H9 (cell line): ENCODE data around the gene ATOH7. TPM values are rescaled to one million over a fixed set of nuclear protein-coding genes. Genes with fewer than 3 reads are reported as not detected.

Experiments
- DNase-seq: peaks from one replicate; pipeline ENCODE4 v3.0.0-alpha.2; 2017
- H2AFZ ChIP-seq: one replicate; pipeline ENCODE4 v1.6.1; 2013; ENCODE audit warnings: mild to moderate bottlenecking, low read length, control low read depth, moderate library complexity
- H2AK5ac ChIP-seq: 2 replicates; pipeline ENCODE4 v1.6.1; 2013; ENCODE audit warnings: low read length, control low read depth, mixed read lengths; ENCODE audit not compliant: insufficient read length
- H2BK120ac ChIP-seq: one replicate; pipeline ENCODE4 v1.6.1; 2013; ENCODE audit warnings: low read depth, mild to moderate bottlenecking, low read length, control low read depth, inconsistent platforms; ENCODE audit not compliant: poor library complexity, severe bottlenecking
- H2BK12ac ChIP-seq: 2 replicates; pipeline ENCODE4 v1.6.1; 2013; ENCODE audit warnings: low read length, control low read depth, mixed read lengths, low read depth; ENCODE audit not compliant: insufficient read length
- H2BK15ac ChIP-seq: 2 replicates; pipeline ENCODE4 v1.6.1; 2013; ENCODE audit warnings: low read depth, low read length, control low read depth
- H2BK20ac ChIP-seq: one replicate; pipeline ENCODE4 v1.6.1; 2013; ENCODE audit warnings: low read depth, mild to moderate bottlenecking, low read length, control low read depth, inconsistent platforms; ENCODE audit not compliant: poor library complexity, severe bottlenecking
- H2BK5ac ChIP-seq: 2 replicates; pipeline ENCODE4 v1.6.1; 2013; ENCODE audit warnings: low read length, control low read depth, mixed read lengths; ENCODE audit not compliant: insufficient read length
- H3K14ac ChIP-seq: 2 replicates; pipeline ENCODE4 v1.6.1; 2013; ENCODE audit warnings: low read length, control low read depth; ENCODE audit not compliant: insufficient read depth
- H3K18ac ChIP-seq: 2 replicates; pipeline ENCODE4 v1.6.1; 2013; ENCODE audit warnings: low read depth, mild to moderate bottlenecking, mixed read lengths, low read length, control low read depth; ENCODE audit not compliant: insufficient read length
- H3K23ac ChIP-seq: 2 replicates; pipeline ENCODE4 v1.6.1; 2013; ENCODE audit warnings: low read length, control low read depth, mixed read lengths, low read depth; ENCODE audit not compliant: insufficient read length
- H3K23me2 ChIP-seq: 2 replicates; pipeline ENCODE4 v1.6.1; 2013; ENCODE audit warnings: low read depth, mild to moderate bottlenecking, mixed read lengths, low read length, control low read depth; ENCODE audit not compliant: insufficient read length, poor library complexity, severe bottlenecking
- H3K27ac ChIP-seq: 2 replicates; pipeline ENCODE4 v1.5.1; 2013; ENCODE audit warnings: low read length, control low read depth, mixed read lengths, low read depth; ENCODE audit not compliant: insufficient read length
- H3K27me3 ChIP-seq: 2 replicates; pipeline ENCODE4 v1.6.1; 2013; ENCODE audit warnings: low read length, control low read depth, inconsistent platforms; ENCODE audit not compliant: insufficient read depth
- H3K4ac ChIP-seq: 2 replicates; pipeline ENCODE4 v1.6.1; 2013; ENCODE audit warnings: low read depth, mild to moderate bottlenecking, control low read depth, inconsistent platforms, low read length, moderate library complexity
- H3K4me1 ChIP-seq: 2 replicates; pipeline ENCODE4 v1.6.1; 2013; ENCODE audit warnings: low read length, control low read depth, inconsistent platforms; ENCODE audit not compliant: insufficient read depth
- H3K4me2 ChIP-seq: 2 replicates; pipeline ENCODE4 v1.6.1; 2013; ENCODE audit warnings: low read length, control low read depth, mixed read lengths; ENCODE audit not compliant: insufficient read length, insufficient read depth
- H3K56ac ChIP-seq: 2 replicates; pipeline ENCODE4 v1.6.1; 2013; ENCODE audit warnings: low read depth, mild to moderate bottlenecking, mixed read lengths, low read length, control low read depth; ENCODE audit not compliant: insufficient read length
- H3K79me1 ChIP-seq: 2 replicates; pipeline ENCODE4 v1.6.1; 2013; ENCODE audit warnings: low read depth, mild to moderate bottlenecking, moderate library complexity, low read length, control low read depth, inconsistent platforms; ENCODE audit not compliant: insufficient read depth, poor library complexity, severe bottlenecking
- H3K79me2 ChIP-seq: 2 replicates; pipeline ENCODE4 v1.6.1; 2013; ENCODE audit warnings: low read length, control low read depth, inconsistent platforms; ENCODE audit not compliant: insufficient read depth
- H3K9ac ChIP-seq: 2 replicates; pipeline ENCODE4 v1.6.1; 2013; ENCODE audit warnings: low read length, control low read depth, mixed read lengths; ENCODE audit not compliant: insufficient read length; ENCODE audit errors: extremely low read depth
- H3K9me3 ChIP-seq: one replicate; pipeline ENCODE4 v1.6.1; 2013; ENCODE audit warnings: low read depth, low read length, inconsistent platforms; ENCODE audit not compliant: control insufficient read depth
- H3T11ph ChIP-seq: one replicate; pipeline ENCODE4 v1.6.1; 2013; ENCODE audit warnings: mild to moderate bottlenecking, low read length, control low read depth, inconsistent platforms
- H4K20me1 ChIP-seq: one replicate; pipeline ENCODE4 v1.6.1; 2013; ENCODE audit not compliant: control insufficient read depth, insufficient read length, insufficient read depth
- H4K5ac ChIP-seq: 2 replicates; pipeline ENCODE4 v1.6.1; 2013; ENCODE audit warnings: low read depth, mild to moderate bottlenecking, mixed read lengths, low read length, control low read depth; ENCODE audit not compliant: insufficient read length
- H4K8ac ChIP-seq: replicated peaks from 2 replicates; pipeline ENCODE4 v1.6.1; 2013; ENCODE audit warnings: low read length, control low read depth, mixed read lengths, low read depth; ENCODE audit not compliant: insufficient read length
- H4K91ac ChIP-seq: 2 replicates; pipeline ENCODE4 v1.6.1; 2013; ENCODE audit warnings: low read depth, mild to moderate bottlenecking, moderate library complexity, mixed read lengths, low read length, control low read depth; ENCODE audit not compliant: insufficient read length
- H3K27ac Mint-ChIP-seq, 3 experiments: 2 replicates in 2 of 3; 3 replicates in 1 of 3; pipeline ENCODE4 v1.8.0; 2020 to 2021; ENCODE audit warnings: mixed read lengths in 3 of 3, mild to moderate bottlenecking in 1 of 3, moderate library complexity in 1 of 3
- H3K27me3 Mint-ChIP-seq: 2 replicates; pipeline ENCODE4 v1.8.0; 2021; ENCODE audit warnings: low read depth, mild to moderate bottlenecking, moderate library complexity, mixed read lengths
- H3K36me3 Mint-ChIP-seq, 3 experiments: 2 replicates in 2 of 3; 3 replicates in 1 of 3; pipeline ENCODE4 v1.8.0; 2020 to 2021; ENCODE audit warnings: low read depth in 3 of 3, mixed read lengths in 3 of 3; ENCODE audit not compliant: insufficient read depth in 1 of 3
- H3K4me1 Mint-ChIP-seq, 2 experiments: 2 replicates each; pipeline ENCODE4 v1.8.0; 2020; ENCODE audit warnings: mixed read lengths in 2 of 2
- H3K4me3 Mint-ChIP-seq, 2 experiments: 2 replicates in 1 of 2; 3 replicates in 1 of 2; pipeline ENCODE4 v1.8.0; 2020 to 2021; ENCODE audit warnings: mild to moderate bottlenecking in 2 of 2, mixed read lengths in 2 of 2, moderate library complexity in 1 of 2
- H3K9me3 Mint-ChIP-seq, 2 experiments: 2 replicates in 1 of 2; 3 replicates in 1 of 2; pipeline ENCODE4 v1.8.0; 2020; ENCODE audit warnings: mild to moderate bottlenecking in 2 of 2, mixed read lengths in 2 of 2, moderate library complexity in 1 of 2
- WGBS: extraction: QIAGEN DNeasy Blood & Tissue Kit; methylation state at CpG from one replicate; pipeline ENCODE4 v1.1.7; 2013; ENCODE audit warnings: missing lambda C conversion rate, low lambda C conversion rate, mixed read lengths; ENCODE audit not compliant: insufficient read length; ENCODE audit errors: extremely low coverage; 5-methylcytosine and 5-hydroxymethylcytosine counted together
- total RNA-seq: library from RNA; stranded (reverse); gene quantifications from 2 replicates; pipeline ENCODE4 v1.2.1, GENCODE V29; 2021
- TF ChIP-seq, protein P1 (sequence below): fragments of 200-600 bp; sonication (generic); conservative IDR thresholded peaks from 3 replicates; pipeline ENCODE4 v1.8.0; 2021; ENCODE audit warnings: antibody characterized with exemption, mild to moderate bottlenecking

Gene ATOH7
- total RNA-seq, 1 experiment from 2014 or later = 0.20 TPM

DNA sequence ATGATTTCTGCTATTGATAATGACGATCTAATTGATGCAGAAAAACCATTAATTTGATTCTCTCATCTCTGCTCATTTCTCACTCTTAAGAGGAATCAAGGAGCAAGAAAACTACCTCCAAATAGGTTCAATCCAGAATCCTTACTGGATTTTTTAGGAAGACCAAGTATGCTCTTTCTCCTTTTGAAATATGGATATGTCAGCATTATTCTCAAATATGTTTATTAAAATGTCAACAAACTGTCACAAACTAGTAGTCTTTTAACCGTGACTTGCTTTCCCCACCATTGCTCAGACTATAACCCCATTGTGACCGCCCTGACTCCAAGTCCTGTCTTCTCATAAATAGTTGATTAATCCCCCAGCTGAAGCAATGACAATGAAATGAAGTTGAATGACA, 1.1 kb upstream of the ATOH7 start:
- DNase-seq = no peak
- Histone ChIP-seq H2BK15ac (no peak overlapping the region), H4K91ac (no peak overlapping the region), H2BK20ac (no peak overlapping the region), H2AK5ac (no peak overlapping the region), H3K23ac (no peak overlapping the region), H3K56ac (no peak overlapping the region), H3K18ac (no peak overlapping the region), H4K20me1 (no peaks in the 10 kb centered on the region), H3K14ac (no peak overlapping the region), H3K4ac (no peak overlapping the region), H3K23me2 (peaks cover 8% of the 10 kb centered on the region), H3T11ph (no peak overlapping the region), H4K8ac (no peak overlapping the region), H2BK120ac (no peak overlapping the region), H2BK5ac (no peak overlapping the region), H3K4me2 (no peak overlapping the region), H2AFZ (no peak overlapping the region), H2BK12ac (no peak overlapping the region), H3K27me3 (no peaks in the 10 kb centered on the region; the same call in 1 of the 2 replicates), H4K5ac (no peak overlapping the region), H3K27ac (no peak overlapping the region), H3K9ac (no peak overlapping the region), H3K79me2 (no peaks in the 10 kb centered on the region), H3K79me1 (no peaks in the 10 kb centered on the region), H3K9me3 (no peaks in the 10 kb centered on the region), H3K4me1 (no peaks in the 10 kb centered on the region; the same call in 1 of the 2 replicates)
- Mint-ChIP-seq H3K36me3 (no peaks in the 10 kb centered on the region), H3K27ac (no peak overlapping the region), H3K4me1 (peaks cover 10 to 11% of the 10 kb centered on the region in 2 experiments), H3K9me3 (no peaks in the 10 kb centered on the region), H3K4me3 (no peak overlapping the region), H3K27me3 (peaks cover 49% of the 10 kb centered on the region)
- no CpG with 5 or more reads among the region's 3 CpGs for WGBS
- TF ChIP-seq, protein P1, sequence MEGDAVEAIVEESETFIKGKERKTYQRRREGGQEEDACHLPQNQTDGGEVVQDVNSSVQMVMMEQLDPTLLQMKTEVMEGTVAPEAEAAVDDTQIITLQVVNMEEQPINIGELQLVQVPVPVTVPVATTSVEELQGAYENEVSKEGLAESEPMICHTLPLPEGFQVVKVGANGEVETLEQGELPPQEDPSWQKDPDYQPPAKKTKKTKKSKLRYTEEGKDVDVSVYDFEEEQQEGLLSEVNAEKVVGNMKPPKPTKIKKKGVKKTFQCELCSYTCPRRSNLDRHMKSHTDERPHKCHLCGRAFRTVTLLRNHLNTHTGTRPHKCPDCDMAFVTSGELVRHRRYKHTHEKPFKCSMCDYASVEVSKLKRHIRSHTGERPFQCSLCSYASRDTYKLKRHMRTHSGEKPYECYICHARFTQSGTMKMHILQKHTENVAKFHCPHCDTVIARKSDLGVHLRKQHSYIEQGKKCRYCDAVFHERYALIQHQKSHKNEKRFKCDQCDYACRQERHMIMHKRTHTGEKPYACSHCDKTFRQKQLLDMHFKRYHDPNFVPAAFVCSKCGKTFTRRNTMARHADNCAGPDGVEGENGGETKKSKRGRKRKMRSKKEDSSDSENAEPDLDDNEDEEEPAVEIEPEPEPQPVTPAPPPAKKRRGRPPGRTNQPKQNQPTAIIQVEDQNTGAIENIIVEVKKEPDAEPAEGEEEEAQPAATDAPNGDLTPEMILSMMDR = no peak
